Measurements from ENCODE around the gene IGF2R. TPM values are rescaled to one million over a fixed set of nuclear protein-coding genes. Genes with fewer than 3 reads are reported as not detected.

The IGF2R gene
- polyA plus RNA-seq, 1 donor (not counting 4 experiments of a cell fraction or from before 2014, with no cell fraction given) = 40.9 TPM

DNA sequence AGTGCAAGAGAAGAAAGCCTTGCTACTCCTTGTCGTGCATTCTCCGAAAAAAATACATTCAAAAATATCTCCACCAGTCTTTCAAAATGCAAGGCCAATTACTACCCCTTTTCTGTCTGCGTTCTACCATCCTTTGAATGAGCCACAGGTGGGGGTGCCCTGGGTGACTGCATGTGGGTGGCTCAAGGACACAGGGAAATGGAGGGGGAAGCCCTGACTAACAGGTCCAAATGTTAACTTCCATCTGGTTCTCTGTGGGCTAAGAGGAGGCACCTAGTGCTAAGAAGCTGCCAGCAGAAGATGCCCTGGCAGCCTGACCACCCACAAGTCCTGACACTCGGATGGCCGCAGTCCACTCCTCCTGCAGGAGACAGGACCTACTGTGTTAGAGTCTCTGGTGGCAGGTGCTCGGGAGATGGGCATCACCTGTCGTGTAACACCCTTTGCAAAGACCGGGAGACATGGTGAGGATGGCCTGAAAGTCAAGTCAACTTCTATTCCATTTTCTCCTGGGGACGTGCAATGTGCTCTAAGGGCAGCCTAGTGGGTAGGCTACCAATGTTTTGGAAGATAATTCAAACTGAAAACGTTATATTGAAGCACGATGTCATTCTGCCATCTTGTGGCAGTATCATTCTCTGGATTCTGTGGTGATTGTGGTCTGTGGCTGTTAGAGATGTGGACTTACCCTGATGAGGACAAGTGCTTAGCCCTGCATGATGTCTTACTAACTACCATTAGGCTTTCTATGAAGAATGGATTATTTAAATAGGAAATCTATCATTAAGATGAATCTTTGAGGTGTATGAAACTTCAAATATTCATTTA is 27.4 kb upstream of the IGF2R start:
- H3K4me3 ChIP-seq (ENCODE audit: control insufficient read depth in 2 of 3, extremely low read depth in 1 of 3, insufficient read depth in 2 of 3, low read depth in 1 of 3, low read length in 3 of 3) = no peak overlapping the region
- H3K9ac ChIP-seq (ENCODE audit: control insufficient read depth, extremely low read depth, insufficient read depth, low read length) = no peak overlapping the region
- H3K36me3 ChIP-seq (ENCODE audit: control insufficient read depth in 2 of 2, extremely low read depth in 1 of 2, insufficient read depth in 2 of 2, low read length in 2 of 2) = no peaks in the 10 kb centered on the region
- peak; percentile 83 for FAIRE-seq
- no peaks in the 10 kb centered on the region for H4K20me1 ChIP-seq (ENCODE audit: control insufficient read depth, extremely low read depth, insufficient read depth, low read length)
- no peaks in the 10 kb centered on the region for H3K9me1 ChIP-seq (ENCODE audit: control insufficient read depth, extremely low read depth, insufficient read depth, low read length)
- no peak overlapping the region for H3K27ac ChIP-seq (ENCODE audit: control insufficient read depth, insufficient read depth, low read length)
- no peaks in the 10 kb centered on the region for H3K27me3 ChIP-seq (ENCODE audit: control insufficient read depth, extremely low read depth, insufficient read depth, low read length)
- no peak for DNase-seq (ENCODE audit: low read depth, low spot score)
- peaks cover 1% of the 10 kb centered on the region for H3K9me3 ChIP-seq (ENCODE audit: control insufficient read depth, low read depth, low read length)
- H3K4me2 ChIP-seq (ENCODE audit: control insufficient read depth, extremely low read depth, insufficient read depth, low read depth, low read length) = no peak overlapping the region
- H3K4me1 ChIP-seq (ENCODE audit: control insufficient read depth, extremely low read depth, insufficient read depth, low read length) = no peaks in the 10 kb centered on the region
- no peak overlapping the region for H2AFZ ChIP-seq (ENCODE audit: control insufficient read depth, low read length)
- TF ChIP-seq, protein P1, sequence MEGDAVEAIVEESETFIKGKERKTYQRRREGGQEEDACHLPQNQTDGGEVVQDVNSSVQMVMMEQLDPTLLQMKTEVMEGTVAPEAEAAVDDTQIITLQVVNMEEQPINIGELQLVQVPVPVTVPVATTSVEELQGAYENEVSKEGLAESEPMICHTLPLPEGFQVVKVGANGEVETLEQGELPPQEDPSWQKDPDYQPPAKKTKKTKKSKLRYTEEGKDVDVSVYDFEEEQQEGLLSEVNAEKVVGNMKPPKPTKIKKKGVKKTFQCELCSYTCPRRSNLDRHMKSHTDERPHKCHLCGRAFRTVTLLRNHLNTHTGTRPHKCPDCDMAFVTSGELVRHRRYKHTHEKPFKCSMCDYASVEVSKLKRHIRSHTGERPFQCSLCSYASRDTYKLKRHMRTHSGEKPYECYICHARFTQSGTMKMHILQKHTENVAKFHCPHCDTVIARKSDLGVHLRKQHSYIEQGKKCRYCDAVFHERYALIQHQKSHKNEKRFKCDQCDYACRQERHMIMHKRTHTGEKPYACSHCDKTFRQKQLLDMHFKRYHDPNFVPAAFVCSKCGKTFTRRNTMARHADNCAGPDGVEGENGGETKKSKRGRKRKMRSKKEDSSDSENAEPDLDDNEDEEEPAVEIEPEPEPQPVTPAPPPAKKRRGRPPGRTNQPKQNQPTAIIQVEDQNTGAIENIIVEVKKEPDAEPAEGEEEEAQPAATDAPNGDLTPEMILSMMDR (optimal IDR thresholded peaks at IDR 0.05 in 1 of 3, IDR thresholded peaks at IDR 0.05 in 1 of 3, conservative IDR thresholded peaks at IDR 0.05 in 1 of 3; ENCODE audit: extremely low read depth in 1 of 3, insufficient read depth in 2 of 3, low read length in 3 of 3) = peak; percentile 44 to 72 (median 51)
- TF ChIP-seq EZH2 (IDR thresholded peaks at IDR 0.05; ENCODE audit: low read length) = no peak
- no peaks in the 10 kb centered on the region for H3K79me2 ChIP-seq (ENCODE audit: control insufficient read depth, insufficient read depth, low read length)
- dilution Hi-C loops (cut with MboI; ENCODE audit: extremely low pct_ligation_motif_present, low sequenced_read_pairs) = no loop called here

DNA sequence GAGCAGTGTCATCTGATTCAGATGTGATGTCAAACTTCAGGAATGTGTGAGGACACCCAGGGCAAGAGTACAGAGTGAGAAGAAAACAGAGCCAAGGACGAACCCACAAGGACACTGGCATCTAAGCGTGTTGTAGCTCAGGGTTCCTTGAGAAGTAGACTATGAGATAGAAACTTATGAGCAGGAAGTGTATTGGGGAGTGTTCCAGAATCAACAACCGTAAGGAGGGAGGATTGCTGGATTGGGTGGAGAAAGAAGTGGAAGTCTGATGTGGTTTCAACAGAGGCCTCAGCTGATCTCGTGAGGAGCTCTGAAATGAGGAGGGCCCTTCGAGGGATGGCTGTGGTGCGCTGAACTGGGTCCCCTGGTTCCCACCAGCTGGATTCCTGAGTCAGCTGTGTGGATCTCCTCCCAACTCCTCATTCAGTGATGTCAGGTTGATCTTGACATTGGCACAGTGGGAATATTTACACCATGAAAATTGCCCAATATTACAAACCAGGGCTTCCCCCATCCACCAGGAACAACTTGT is 25.7 kb upstream of the IGF2R start:
- Histone ChIP-seq H3K27ac (ENCODE audit: control insufficient read depth, insufficient read depth, low read length) (no peak overlapping the region), H3K36me3 (ENCODE audit: control insufficient read depth in 2 of 2, extremely low read depth in 1 of 2, insufficient read depth in 2 of 2, low read length in 2 of 2) (no peaks in the 10 kb centered on the region), H3K4me3 (ENCODE audit: control insufficient read depth in 2 of 3, extremely low read depth in 1 of 3, insufficient read depth in 2 of 3, low read depth in 1 of 3, low read length in 3 of 3) (no peak overlapping the region), H3K4me1 (ENCODE audit: control insufficient read depth, extremely low read depth, insufficient read depth, low read length) (no peaks in the 10 kb centered on the region), H4K20me1 (ENCODE audit: control insufficient read depth, extremely low read depth, insufficient read depth, low read length) (no peaks in the 10 kb centered on the region), H3K79me2 (ENCODE audit: control insufficient read depth, insufficient read depth, low read length) (no peaks in the 10 kb centered on the region), H3K4me2 (ENCODE audit: control insufficient read depth, extremely low read depth, insufficient read depth, low read depth, low read length) (no peak overlapping the region), H3K9me1 (ENCODE audit: control insufficient read depth, extremely low read depth, insufficient read depth, low read length) (no peaks in the 10 kb centered on the region), H3K9me3 (ENCODE audit: control insufficient read depth, low read depth, low read length) (peaks cover 1% of the 10 kb centered on the region), H3K27me3 (ENCODE audit: control insufficient read depth, extremely low read depth, insufficient read depth, low read length) (no peaks in the 10 kb centered on the region), H2AFZ (ENCODE audit: control insufficient read depth, low read length) (no peak overlapping the region), H3K9ac (ENCODE audit: control insufficient read depth, extremely low read depth, insufficient read depth, low read length) (no peak overlapping the region)
- FAIRE-seq (no peak), DNase-seq (ENCODE audit: low read depth, low spot score) (no peak)
- TF ChIP-seq, protein P1 (optimal IDR thresholded peaks at IDR 0.05 in 1 of 3, IDR thresholded peaks at IDR 0.05 in 1 of 3, conservative IDR thresholded peaks at IDR 0.05 in 1 of 3; ENCODE audit: extremely low read depth in 1 of 3, insufficient read depth in 2 of 3, low read length in 3 of 3) = no peak
- TF ChIP-seq EZH2 (IDR thresholded peaks at IDR 0.05; ENCODE audit: low read length) = no peak
- dilution Hi-C loops (cut with MboI; ENCODE audit: extremely low pct_ligation_motif_present, low sequenced_read_pairs) = no loop called here

Data from keratinocyte (primary cell).